Type B pancreatic cell (in vitro differentiated cells): ENCODE data around the gene PGAM5. TPM values are rescaled to one million over a fixed set of nuclear protein-coding genes. Genes with fewer than 3 reads are reported as not detected.

ENCODE experiments used
- DNase-seq: peaks from one replicate; pipeline ENCODE4 v3.0.0; 2021; ENCODE audit warnings: mixed read lengths; ENCODE audit not compliant: unreplicated experiment; ENCODE audit errors: extremely low spot score
- H3K27ac Mint-ChIP-seq: 2 replicates; pipeline ENCODE4 v1.8.0; 2021; ENCODE audit warnings: mild to moderate bottlenecking, mixed read lengths
- H3K27me3 Mint-ChIP-seq: 2 replicates; pipeline ENCODE4 v1.8.0; 2021; ENCODE audit warnings: mixed read lengths
- H3K36me3 Mint-ChIP-seq: 2 replicates; pipeline ENCODE4 v1.8.0; 2021; ENCODE audit warnings: mixed read lengths
- H3K4me1 Mint-ChIP-seq: one replicate; pipeline ENCODE4 v1.8.0; 2021; ENCODE audit warnings: mixed read lengths; ENCODE audit not compliant: unreplicated experiment
- H3K4me3 Mint-ChIP-seq: 2 replicates; pipeline ENCODE4 v1.8.0; 2021; ENCODE audit warnings: mild to moderate bottlenecking, mixed read lengths
- H3K9me3 Mint-ChIP-seq: 2 replicates; pipeline ENCODE4 v1.8.0; 2021; ENCODE audit warnings: mixed read lengths
- CTCF ChIP-seq: fragments of 200-600 bp; sonication (generic); conservative IDR thresholded peaks from 2 replicates; pipeline ENCODE4 v1.5.0; 2021; ENCODE audit warnings: antibody characterized with exemption, mild to moderate bottlenecking
- total RNA-seq: library from RNA; stranded (reverse); gene quantifications from 2 replicates; pipeline ENCODE4 v1.2.1, GENCODE V29; 2021; ENCODE audit warnings: low replicate concordance

The PGAM5 gene
- total RNA-seq, 1 donor from 2014 or later, result 41.0 TPM

- peaks cover 16% of the 10 kb centered on the region for H3K4me1 Mint-ChIP-seq
- H3K36me3 Mint-ChIP-seq, result peaks cover 36% of the 10 kb centered on the region
- H3K27me3 Mint-ChIP-seq, result no peaks in the 10 kb centered on the region
- no peak overlapping the region for H3K27ac Mint-ChIP-seq
- no peak for DNase-seq
- no peak overlapping the region for H3K4me3 Mint-ChIP-seq
- H3K9me3 Mint-ChIP-seq, result no peaks in the 10 kb centered on the region
- no peak for TF ChIP-seq CTCF
Measured at GRCh38 chr12:132731574-132731973, 20.9 kb downstream of the PGAM5 start.

GRCh38 chr12:132734206-132734605 is 23.6 kb downstream of the PGAM5 start:
- Mint-ChIP-seq H3K4me1 (peaks cover 16% of the 10 kb centered on the region), H3K36me3 (peaks cover 41% of the 10 kb centered on the region), H3K9me3 (no peaks in the 10 kb centered on the region), H3K4me3 (no peak overlapping the region), H3K27ac (no peak overlapping the region), H3K27me3 (no peaks in the 10 kb centered on the region)
- no peak for DNase-seq
- no peak for TF ChIP-seq CTCF

- Mint-ChIP-seq H3K36me3 (peaks cover 36% of the 10 kb centered on the region), H3K4me3 (no peak overlapping the region), H3K27ac (no peak overlapping the region), H3K9me3 (no peaks in the 10 kb centered on the region), H3K4me1 (peaks cover 8% of the 10 kb centered on the region), H3K27me3 (no peaks in the 10 kb centered on the region)
- TF ChIP-seq CTCF, result no peak
- DNase-seq, result no peak
Measured at GRCh38 chr12:132735496-132735895, 24.9 kb downstream of the PGAM5 start.

GRCh38 chr12:132736378-132736777 is 25.7 kb downstream of the PGAM5 start:
- Mint-ChIP-seq H3K4me3 (no peak overlapping the region), H3K9me3 (no peaks in the 10 kb centered on the region), H3K4me1 (peaks cover 8% of the 10 kb centered on the region), H3K36me3 (peaks cover 32% of the 10 kb centered on the region), H3K27ac (no peak overlapping the region), H3K27me3 (no peaks in the 10 kb centered on the region)
- TF ChIP-seq CTCF, result no peak
- no peak for DNase-seq

GRCh38 chr12:132736913-132737312 is 26.3 kb downstream of the PGAM5 start:
- H3K27ac Mint-ChIP-seq, result no peak overlapping the region
- H3K4me3 Mint-ChIP-seq, result no peak overlapping the region
- H3K27me3 Mint-ChIP-seq, result no peaks in the 10 kb centered on the region
- no peaks in the 10 kb centered on the region for H3K9me3 Mint-ChIP-seq
- peaks cover 27% of the 10 kb centered on the region for H3K36me3 Mint-ChIP-seq
- peaks cover 8% of the 10 kb centered on the region for H3K4me1 Mint-ChIP-seq
- no peak for DNase-seq
- TF ChIP-seq CTCF, result no peak
